AG04450 (cell line): ENCODE data around the gene ZNF324. TPM values are rescaled to one million over a fixed set of nuclear protein-coding genes. Genes with fewer than 3 reads are reported as not detected.
A peak's percentile ranks its signal among the peaks of the same experiment; 100 is the strongest.
"Not testable (repeated sequence)": the region's sequence is repeated elsewhere in the genome, so short reads cannot be mapped to it uniquely, and the experiment has no call there.

Experiments used
- CTCF ChIA-PET: fragments of 300-600, 350-600 bp; formaldehyde crosslinking; extraction: SDS; loops from one replicate; lab custom pipeline; 2022; ENCODE audit warnings: antibody characterized with exemption, inconsistent platforms; lab: Charles Lee
- POLR2A ChIA-PET: fragments of 350-600 bp; formaldehyde crosslinking; extraction: SDS; loops from one replicate; lab custom pipeline; 2021; ENCODE audit warnings: antibody characterized with exemption, inconsistent platforms; lab: Yijun Ruan, JAX
- DNase-seq: peaks from one replicate; pipeline ENCODE4 v3.0.0-alpha.2; 2011; ENCODE audit warnings: low read depth, low spot score
- H3K27ac ChIP-seq: one replicate; pipeline ENCODE4 v1.5.1; 2012; ENCODE audit warnings: low read depth, low read length, control low read depth
- H3K27me3 ChIP-seq: one replicate; pipeline ENCODE4 v1.6.0; 2012; ENCODE audit warnings: low read length; ENCODE audit not compliant: control insufficient read depth, insufficient read depth
- H3K4me3 ChIP-seq: 2 replicates; pipeline ENCODE4 v1.5.1; 2011; ENCODE audit warnings: mild to moderate bottlenecking, low read depth, low read length, control low read depth
- H3K9me3 ChIP-seq: 2 replicates; pipeline ENCODE4 v1.5.1; 2012; ENCODE audit warnings: low read length; ENCODE audit not compliant: control insufficient read depth, insufficient read depth
- polyA plus RNA-seq: library from polyadenylated mRNA; depleted of rRNA; stranded (reverse); fragments of >200 nt; gene quantifications from 2 replicates; pipeline ENCODE4 v1.2.3, GENCODE V29; 2011
- TF ChIP-seq, protein P1 (sequence below): IDR thresholded peaks from 2 replicates; pipeline ENCODE4 v1.5.1; 2011; ENCODE audit warnings: low read depth, low read length, control low read depth, inconsistent platforms

Gene ZNF324
- polyA plus RNA-seq, 1 experiment = 4.4 TPM

DNA sequence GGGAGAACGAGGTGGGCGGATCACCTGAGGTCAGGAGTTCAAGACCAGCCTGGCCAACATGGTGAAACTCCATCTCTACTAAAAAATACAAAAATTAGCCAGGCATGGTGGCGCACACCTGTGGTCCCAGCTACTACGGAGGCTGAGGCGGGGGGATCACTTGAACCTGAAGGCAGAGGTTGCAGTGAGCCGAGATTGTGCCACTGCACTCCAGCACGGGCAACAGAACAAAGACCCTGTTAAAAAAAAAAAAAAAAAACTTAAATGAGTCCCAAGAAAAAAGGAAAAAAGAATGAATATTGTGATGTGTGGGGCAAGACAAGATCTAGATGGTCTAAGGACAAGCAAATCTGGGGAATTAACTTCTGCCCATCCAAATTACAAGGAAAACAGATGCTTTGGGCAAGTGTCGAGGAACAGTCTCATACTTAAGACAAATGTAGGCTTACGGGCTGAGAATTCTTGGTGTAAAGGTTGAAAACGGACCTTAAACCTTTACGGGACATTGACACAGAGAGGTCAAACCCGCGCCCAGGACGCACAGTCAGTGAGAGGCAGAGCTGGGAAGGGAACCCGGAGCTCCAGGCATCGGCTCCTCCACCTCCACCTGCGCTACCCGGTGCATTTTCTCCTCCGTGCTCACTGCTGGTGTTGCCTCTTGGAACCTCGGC lies 656 bp upstream of the ZNF324 start:
- TF ChIP-seq, protein P1, sequence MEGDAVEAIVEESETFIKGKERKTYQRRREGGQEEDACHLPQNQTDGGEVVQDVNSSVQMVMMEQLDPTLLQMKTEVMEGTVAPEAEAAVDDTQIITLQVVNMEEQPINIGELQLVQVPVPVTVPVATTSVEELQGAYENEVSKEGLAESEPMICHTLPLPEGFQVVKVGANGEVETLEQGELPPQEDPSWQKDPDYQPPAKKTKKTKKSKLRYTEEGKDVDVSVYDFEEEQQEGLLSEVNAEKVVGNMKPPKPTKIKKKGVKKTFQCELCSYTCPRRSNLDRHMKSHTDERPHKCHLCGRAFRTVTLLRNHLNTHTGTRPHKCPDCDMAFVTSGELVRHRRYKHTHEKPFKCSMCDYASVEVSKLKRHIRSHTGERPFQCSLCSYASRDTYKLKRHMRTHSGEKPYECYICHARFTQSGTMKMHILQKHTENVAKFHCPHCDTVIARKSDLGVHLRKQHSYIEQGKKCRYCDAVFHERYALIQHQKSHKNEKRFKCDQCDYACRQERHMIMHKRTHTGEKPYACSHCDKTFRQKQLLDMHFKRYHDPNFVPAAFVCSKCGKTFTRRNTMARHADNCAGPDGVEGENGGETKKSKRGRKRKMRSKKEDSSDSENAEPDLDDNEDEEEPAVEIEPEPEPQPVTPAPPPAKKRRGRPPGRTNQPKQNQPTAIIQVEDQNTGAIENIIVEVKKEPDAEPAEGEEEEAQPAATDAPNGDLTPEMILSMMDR = no peak
- ChIA-PET CTCF (no interaction called here), POLR2A (interaction anchor here (0.7 to 1.5 kb wide), 3 partner anchors 9 to 103 kb away, joined by 3 to 5 read pairs (median 5); partner anchors contain the start of gene ZNF446)

GRCh38 chr19:58468216-58468839 lies 1.4 kb downstream of the ZNF324 start:
- Histone ChIP-seq H3K9me3 (no peaks in the 10 kb centered on the region), H3K27ac (no peak overlapping the region), H3K27me3 (no peaks in the 10 kb centered on the region), H3K4me3 (peak overlapping the region; percentile 35)
- DNase-seq = no peak
- TF ChIP-seq, protein P1 = no peak
- POLR2A ChIA-PET = no interaction called here
- CTCF ChIA-PET = no interaction called here

More for the DNA sequence above, 656 bp upstream of the ZNF324 start:
- DNase-seq = no peak
- Histone ChIP-seq H3K27ac (no peak overlapping the region), H3K4me3 (peak overlapping the region; percentile 79), H3K27me3 (no peaks in the 10 kb centered on the region), H3K9me3 (no peaks in the 10 kb centered on the region)

DNA sequence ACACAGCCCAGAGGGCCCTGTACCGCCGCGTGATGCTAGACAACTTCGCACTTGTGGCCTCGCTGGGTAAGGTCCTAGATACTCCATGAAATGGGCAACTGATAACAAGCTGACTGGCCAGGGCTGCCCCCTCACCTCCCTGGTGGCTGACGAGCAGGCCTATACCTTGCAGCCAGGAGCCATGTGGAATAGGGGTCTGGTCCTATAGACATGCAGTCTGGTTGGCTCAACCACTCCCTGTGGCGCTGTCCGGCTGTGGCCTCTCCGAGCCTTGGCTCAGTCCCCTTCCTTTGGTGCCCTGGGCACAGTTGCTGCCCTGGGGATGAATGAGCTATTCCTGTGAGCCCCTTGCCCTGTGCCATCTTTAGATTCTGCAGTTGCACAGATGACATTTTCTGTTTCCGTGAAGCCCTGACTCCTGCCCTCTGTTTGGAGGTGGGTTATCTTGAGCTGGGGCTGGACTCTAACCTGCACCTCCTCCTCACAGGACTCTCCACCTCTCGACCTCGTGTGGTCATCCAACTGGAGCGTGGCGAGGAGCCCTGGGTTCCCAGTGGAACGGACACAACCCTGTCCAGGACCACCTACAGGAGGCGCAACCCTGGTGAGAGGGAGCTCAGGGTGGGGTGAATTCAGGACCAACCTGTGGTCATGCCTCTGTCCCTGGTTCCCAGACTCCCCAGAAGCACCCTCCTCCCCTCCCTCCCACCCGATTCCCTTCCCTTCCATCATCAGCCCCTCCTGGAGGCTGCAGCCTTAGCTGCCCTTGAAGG lies 2.5 kb downstream of the ZNF324 start:
- ChIA-PET POLR2A (interaction anchor here (0.6 to 1.1 kb wide), 2 partner anchors 36 to 49 kb away, joined by 3 to 8 read pairs; no protein-coding TSS in a partner anchor), CTCF (no interaction called here)
- no peak overlapping the region for H3K4me3 ChIP-seq
- H3K27me3 ChIP-seq = no peaks in the 10 kb centered on the region
- H3K9me3 ChIP-seq = no peaks in the 10 kb centered on the region
- no peak overlapping the region for H3K27ac ChIP-seq
- TF ChIP-seq, protein P1 = no peak
- no peak for DNase-seq

DNA sequence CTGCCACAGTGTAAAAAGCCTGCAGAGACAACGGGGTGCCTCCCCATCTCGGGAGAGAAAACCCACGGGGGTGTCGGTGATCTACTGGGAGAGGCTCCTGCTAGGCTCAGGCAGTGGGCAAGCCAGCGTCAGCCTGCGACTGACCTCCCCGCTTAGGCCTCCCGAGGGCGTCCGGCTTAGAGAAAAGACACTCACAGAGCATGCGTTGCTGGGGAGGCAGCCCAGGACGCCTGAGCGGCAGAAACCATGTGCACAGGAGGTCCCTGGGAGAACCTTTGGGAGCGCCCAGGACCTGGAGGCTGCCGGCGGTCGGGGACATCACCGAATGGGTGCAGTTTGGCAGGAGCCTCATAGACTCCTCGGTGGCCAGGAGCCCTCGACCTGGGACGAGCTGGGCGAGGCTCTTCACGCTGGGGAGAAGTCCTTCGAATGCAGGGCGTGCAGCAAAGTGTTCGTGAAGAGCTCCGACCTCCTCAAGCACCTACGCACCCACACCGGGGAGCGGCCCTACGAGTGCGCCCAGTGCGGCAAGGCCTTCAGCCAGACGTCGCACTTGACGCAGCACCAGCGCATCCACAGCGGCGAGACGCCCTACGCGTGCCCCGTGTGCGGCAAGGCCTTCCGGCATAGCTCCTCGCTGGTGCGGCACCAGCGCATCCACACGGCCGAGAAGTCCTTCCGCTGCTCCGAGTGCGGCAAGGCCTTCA lies 4.1 kb downstream of the ZNF324 start:
- H3K9me3 ChIP-seq, H3K27me3 ChIP-seq, POLR2A ChIA-PET, H3K4me3 ChIP-seq, DNase-seq, H3K27ac ChIP-seq, CTCF ChIA-PET: not testable (repeated sequence)

DNA sequence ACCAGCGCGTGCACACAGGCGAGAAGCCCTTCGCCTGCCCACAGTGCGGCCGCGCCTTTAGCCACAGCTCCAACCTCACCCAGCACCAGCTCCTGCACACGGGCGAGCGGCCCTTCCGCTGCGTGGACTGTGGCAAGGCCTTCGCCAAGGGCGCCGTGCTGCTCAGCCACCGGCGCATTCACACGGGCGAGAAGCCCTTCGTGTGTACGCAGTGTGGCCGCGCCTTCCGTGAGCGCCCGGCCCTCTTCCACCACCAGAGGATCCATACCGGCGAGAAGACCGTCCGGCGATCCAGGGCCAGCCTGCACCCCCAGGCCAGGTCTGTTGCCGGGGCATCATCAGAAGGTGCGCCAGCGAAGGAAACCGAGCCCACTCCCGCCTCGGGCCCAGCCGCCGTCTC lies 4.9 kb downstream of the ZNF324 start:
- ChIA-PET POLR2A (no interaction called here), CTCF (no interaction called here)
- H3K9me3 ChIP-seq = no peaks in the 10 kb centered on the region
- no peak for DNase-seq
- H3K27ac ChIP-seq = no peak overlapping the region
- H3K27me3 ChIP-seq = no peaks in the 10 kb centered on the region
- TF ChIP-seq, protein P1 = no peak
- H3K4me3 ChIP-seq = no peak overlapping the region
